GM10248 (cell line): ENCODE results near the gene CFAP161.

Source experiments
- CTCF ChIA-PET: fragments of 300-600 bp; sonication (Branson Sonifier 250); formaldehyde crosslinking; extraction: SDS; loops from one replicate; lab custom pipeline; 2021; ENCODE audit warnings: antibody characterized with exemption; lab: Yijun Ruan, JAX
- POLR2A ChIA-PET: fragments of 350-650 bp; sonication (Branson Sonifier 250); formaldehyde crosslinking; extraction: SDS; loops from one replicate; lab custom pipeline; 2020; ENCODE audit warnings: antibody characterized with exemption; lab: Yijun Ruan, JAX
- DNase-seq: peaks from one replicate; pipeline ENCODE4 v3.0.0; 2012; ENCODE audit errors: extremely low spot score
- CTCF ChIP-seq: IDR thresholded peaks from 2 replicates; pipeline ENCODE4 v1.5.1; 2012; ENCODE audit warnings: mild to moderate bottlenecking, low read depth; ENCODE audit errors: extremely low read depth, missing control alignments, control extremely low read depth

Gene CFAP161

GRCh38 chr15:81088470-81089013 lies 45.5 kb upstream of the CFAP161 start:
- no peak for TF ChIP-seq CTCF
- ChIA-PET POLR2A (no interaction called here), CTCF (no interaction called here)
- no peak for DNase-seq

GRCh38 chr15:81091889-81092558 lies 42.0 kb upstream of the CFAP161 start:
- ChIA-PET CTCF (interaction anchor here (1.1 to 23.2 kb wide), 4 partner anchors 14 to 183 kb away, joined by 3 to 455 read pairs (median 6); no protein-coding TSS in a partner anchor), POLR2A (no interaction called here)
- no peak for TF ChIP-seq CTCF
- DNase-seq, result no peak

GRCh38 chr15:81092559-81092902 lies 41.5 kb upstream of the CFAP161 start:
- DNase-seq, result no peak
- POLR2A ChIA-PET, result no interaction called here
- CTCF ChIA-PET, result interaction anchor here (1.1 to 23.2 kb wide), 5 partner anchors 13 to 183 kb away, joined by 3 to 455 read pairs (median 3); no protein-coding TSS in a partner anchor
- TF ChIP-seq CTCF, result no peak

GRCh38 chr15:81093961-81094360 lies 40.1 kb upstream of the CFAP161 start:
- DNase-seq, result no peak
- TF ChIP-seq CTCF, result no peak
- CTCF ChIA-PET, result interaction anchor here (1.6 to 23.2 kb wide), 2 partner anchors 22 to 170 kb away, joined by 3 to 455 read pairs; no protein-coding TSS in a partner anchor
- POLR2A ChIA-PET, result no interaction called here

- ChIA-PET CTCF (interaction anchor here (2.3 to 23.2 kb wide), 2 partner anchors 10 to 168 kb away, joined by 12 to 455 read pairs; no protein-coding TSS in a partner anchor), POLR2A (no interaction called here)
- no peak for DNase-seq
- TF ChIP-seq CTCF, result no peak
Measured at GRCh38 chr15:81095690-81096365, 38.2 kb upstream of the CFAP161 start.

GRCh38 chr15:81096398-81096797 lies 37.7 kb upstream of the CFAP161 start:
- POLR2A ChIA-PET, result no interaction called here
- TF ChIP-seq CTCF, result no peak
- DNase-seq, result no peak
- CTCF ChIA-PET, result interaction anchor here (2.3 to 23.2 kb wide), 2 partner anchors 10 to 168 kb away, joined by 12 to 455 read pairs; no protein-coding TSS in a partner anchor
